Measurements from ENCODE around the gene TMEM203. TPM values are rescaled to one million over a fixed set of nuclear protein-coding genes. Genes with fewer than 3 reads are reported as not detected.
A peak's percentile ranks its signal among the peaks of the same experiment; 100 is the strongest.

Gene TMEM203
- total RNA-seq, 4 donors from 2014 or later: 24.7 to 45.9 (median 32.0) TPM

GRCh38 chr9:137201205-137201868 lies 4.1 kb downstream of the TMEM203 start:
- peak overlapping the region; percentile 73 to 86 (median 77) for H3K4me3 ChIP-seq
- H3K27ac ChIP-seq: peak overlapping the region; percentile 83 to 92 (median 86)
- H3K9me3 ChIP-seq: no peaks in the 10 kb centered on the region
- intact Hi-C loops (cut with DNase I; ENCODE audit: low total_unique reads): loop anchor here (5.0 kb wide), 1 partner anchor 41 kb away; the partner anchor contains the start of gene TUBB4B
- in situ Hi-C loops (cut with MboI; ENCODE audit: low sequenced_read_pairs in 4 of 4): no loop called here
- H3K27me3 ChIP-seq: no peaks in the 10 kb centered on the region
- no peaks in the 10 kb centered on the region for H3K36me3 ChIP-seq
- peaks cover 65 to 74% of the 10 kb centered on the region in 2 donors for H3K4me1 ChIP-seq
- DNase-seq: no peak
- ATAC-seq: no peak
- TF ChIP-seq, protein P1, sequence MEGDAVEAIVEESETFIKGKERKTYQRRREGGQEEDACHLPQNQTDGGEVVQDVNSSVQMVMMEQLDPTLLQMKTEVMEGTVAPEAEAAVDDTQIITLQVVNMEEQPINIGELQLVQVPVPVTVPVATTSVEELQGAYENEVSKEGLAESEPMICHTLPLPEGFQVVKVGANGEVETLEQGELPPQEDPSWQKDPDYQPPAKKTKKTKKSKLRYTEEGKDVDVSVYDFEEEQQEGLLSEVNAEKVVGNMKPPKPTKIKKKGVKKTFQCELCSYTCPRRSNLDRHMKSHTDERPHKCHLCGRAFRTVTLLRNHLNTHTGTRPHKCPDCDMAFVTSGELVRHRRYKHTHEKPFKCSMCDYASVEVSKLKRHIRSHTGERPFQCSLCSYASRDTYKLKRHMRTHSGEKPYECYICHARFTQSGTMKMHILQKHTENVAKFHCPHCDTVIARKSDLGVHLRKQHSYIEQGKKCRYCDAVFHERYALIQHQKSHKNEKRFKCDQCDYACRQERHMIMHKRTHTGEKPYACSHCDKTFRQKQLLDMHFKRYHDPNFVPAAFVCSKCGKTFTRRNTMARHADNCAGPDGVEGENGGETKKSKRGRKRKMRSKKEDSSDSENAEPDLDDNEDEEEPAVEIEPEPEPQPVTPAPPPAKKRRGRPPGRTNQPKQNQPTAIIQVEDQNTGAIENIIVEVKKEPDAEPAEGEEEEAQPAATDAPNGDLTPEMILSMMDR (IDR thresholded peaks at IDR 0.05 in 4 of 5, conservative IDR thresholded peaks at IDR 0.05 in 1 of 5): no peak
- no peak for TF ChIP-seq POLR2A (IDR thresholded peaks at IDR 0.05)

- Histone ChIP-seq H3K27ac (peak within 1 kb of the TSS; percentile 83 to 92 (median 86)), H3K4me3 (peak within 1 kb of the TSS; percentile 73 to 86 (median 77)), H3K9me3 (no peaks in the 10 kb centered on the region), H3K4me1 (peaks cover 61 to 70% of the 10 kb centered on the region in 2 donors), H3K36me3 (no peaks in the 10 kb centered on the region), H3K27me3 (no peaks in the 10 kb centered on the region)
- peak; percentile 97 for ATAC-seq
- intact Hi-C loops (cut with DNase I; ENCODE audit: low total_unique reads) (loop anchor here (1.0 to 5.0 kb wide), 3 partner anchors 12 to 42 kb away; partner anchors contain the start of genes ANAPC2, SSNA1 and TUBB4B), in situ Hi-C loops (cut with MboI; ENCODE audit: low sequenced_read_pairs in 4 of 4) (no loop called here)
- peak; percentile 100 for DNase-seq
- TF ChIP-seq, protein P1 (IDR thresholded peaks at IDR 0.05 in 4 of 5, conservative IDR thresholded peaks at IDR 0.05 in 1 of 5): peak in 2 of 5 experiments; percentile 6 to 22
- TF ChIP-seq POLR2A (IDR thresholded peaks at IDR 0.05): peak; percentile 89 to 94
Observed at GRCh38 chr9:137200311-137201204, 4.9 kb downstream of the TMEM203 start, which contains the start of gene TPRN. TPRN (minus strand) TSS chr9:137200741; CDS start chr9:137200711, 30 bp downstream.

- peak overlapping the region in 2 of 4 donors; percentile 2 to 32 for H3K27ac ChIP-seq
- H3K4me1 ChIP-seq: peaks cover 58 to 67% of the 10 kb centered on the region in 2 donors
- no peaks in the 10 kb centered on the region for H3K27me3 ChIP-seq
- no peak for TF ChIP-seq POLR2A (IDR thresholded peaks at IDR 0.05)
- TF ChIP-seq, protein P1 (IDR thresholded peaks at IDR 0.05 in 4 of 5, conservative IDR thresholded peaks at IDR 0.05 in 1 of 5): no peak
- in situ Hi-C loops (cut with MboI; ENCODE audit: low sequenced_read_pairs in 4 of 4) (no loop called here), intact Hi-C loops (cut with DNase I; ENCODE audit: low total_unique reads) (loop anchor here (1.0 to 5.0 kb wide), 3 partner anchors 11 to 43 kb away; partner anchors contain the start of genes ANAPC2, SSNA1 and TUBB4B)
- no peaks in the 10 kb centered on the region for H3K36me3 ChIP-seq
- DNase-seq (no peak), ATAC-seq (no peak)
- peak overlapping the region; percentile 40 to 56 (median 46) for H3K4me3 ChIP-seq
- no peaks in the 10 kb centered on the region for H3K9me3 ChIP-seq
Observed at GRCh38 chr9:137199411-137200121, 5.9 kb downstream of the TMEM203 start.

DNA sequence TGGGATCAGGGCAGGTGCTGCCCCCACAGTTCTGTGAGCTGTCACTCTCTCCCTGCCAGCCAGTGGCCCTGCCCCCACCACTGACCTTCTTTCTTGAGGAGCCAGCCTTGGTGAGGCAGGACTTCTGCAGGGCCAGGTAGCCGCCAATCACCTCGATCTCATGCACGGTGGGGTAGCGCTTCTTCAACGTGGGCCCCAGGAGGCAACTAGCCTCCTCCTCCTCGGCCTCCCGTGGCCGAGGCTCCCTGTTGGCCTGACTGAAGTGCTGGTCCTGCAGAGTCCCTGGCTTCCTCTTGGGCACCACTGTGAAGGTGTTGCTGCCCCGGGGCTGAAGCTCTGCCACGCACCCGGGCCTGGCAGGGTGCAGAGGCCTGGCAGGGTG lies 6.6 kb downstream of the TMEM203 start:
- no peak for TF ChIP-seq POLR2A (IDR thresholded peaks at IDR 0.05)
- TF ChIP-seq, protein P1 (IDR thresholded peaks at IDR 0.05 in 4 of 5, conservative IDR thresholded peaks at IDR 0.05 in 1 of 5): no peak
- intact Hi-C loops (cut with DNase I; ENCODE audit: low total_unique reads): no loop called here
- Histone ChIP-seq H3K36me3 (no peaks in the 10 kb centered on the region), H3K4me3 (peak overlapping the region in 1 of 4 donors; percentile 44), H3K9me3 (no peaks in the 10 kb centered on the region), H3K27me3 (no peaks in the 10 kb centered on the region), H3K27ac (no peak overlapping the region), H3K4me1 (peaks cover 51 to 67% of the 10 kb centered on the region in 2 donors)
- DNase-seq: no peak
- no peak for ATAC-seq
- in situ Hi-C loops (cut with MboI; ENCODE audit: low sequenced_read_pairs in 4 of 4): no loop called here

Measured in gastrocnemius medialis (tissue), 4 donors.